Urothelium cell line (cell line): Measurements from ENCODE around the gene MICAL3.

ENCODE experiments used
- DNase-seq: peaks from one replicate; pipeline ENCODE4 v3.0.0; 2011; ENCODE audit warnings: low spot score, mixed read lengths
- FAIRE-seq: peaks from 2 replicates; lab custom pipeline; 2011; peaks lifted over from hg19 to GRCh38; lab: Jason Lieb, UNC

Gene MICAL3

DNA sequence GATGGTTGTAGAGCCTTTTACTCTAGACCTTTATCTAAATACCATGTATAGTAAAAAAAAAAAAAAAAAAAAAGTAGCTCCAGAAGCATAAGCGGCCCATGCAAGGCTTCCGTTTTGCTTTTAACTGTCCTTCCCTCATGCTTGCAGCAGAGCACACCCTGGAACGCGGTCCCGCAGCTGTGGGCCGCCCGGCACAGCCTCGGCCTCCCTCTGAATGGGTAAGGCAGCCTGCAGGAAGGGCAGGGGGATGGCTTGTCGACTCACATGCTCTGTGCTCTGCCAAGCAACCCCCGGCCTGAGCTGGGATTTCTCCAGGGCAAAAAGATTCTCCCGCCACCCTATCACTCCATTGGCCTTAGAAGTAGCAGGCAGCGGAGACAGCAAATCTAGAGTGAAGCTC is 148.7 kb downstream of the MICAL3 start:
- FAIRE-seq, result no peak

GRCh38 chr22:17875156-17875555 is 149.2 kb downstream of the MICAL3 start:
- DNase-seq (no peak), FAIRE-seq (no peak)

More for the DNA sequence above, 148.7 kb downstream of the MICAL3 start:
- no peak for DNase-seq

DNA sequence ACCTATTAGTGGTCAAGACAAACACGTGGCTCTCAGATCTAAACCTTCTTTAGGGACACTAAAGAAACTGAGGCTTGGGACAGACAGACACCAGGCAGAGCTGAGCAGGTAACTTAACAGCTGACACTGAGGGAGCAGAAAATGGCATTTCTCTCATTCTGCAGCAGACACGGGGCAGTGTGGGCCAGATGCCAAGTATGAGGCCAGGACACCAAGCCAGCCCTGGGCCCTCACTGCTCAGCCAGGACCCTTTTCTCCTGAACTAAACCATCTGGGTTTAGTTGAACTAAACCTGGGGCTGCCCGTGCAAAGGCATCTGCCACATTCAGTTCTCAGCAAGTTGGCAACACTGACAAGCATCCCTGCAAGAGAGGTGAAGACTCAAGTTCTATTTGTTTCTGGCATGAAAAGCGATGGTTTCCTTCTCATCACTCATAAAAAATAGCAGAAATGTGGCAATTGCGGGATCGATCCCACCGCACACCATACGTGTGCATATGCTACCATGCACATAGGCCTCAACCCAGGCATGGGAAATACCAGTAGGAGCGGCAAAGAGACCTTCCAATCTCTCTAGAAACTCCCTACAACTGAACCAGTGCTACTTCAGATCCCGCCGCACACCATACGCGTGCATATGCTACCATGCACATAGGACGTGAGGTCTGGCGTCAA is 150.0 kb downstream of the MICAL3 start:
- DNase-seq (no peak), FAIRE-seq (no peak)

- no peak for DNase-seq
- no peak for FAIRE-seq
These were observed 150.6 kb downstream of the MICAL3 start for GRCh38 chr22:17873804-17874203.

GRCh38 chr22:17873116-17873515 is 151.2 kb downstream of the MICAL3 start:
- FAIRE-seq (no peak), DNase-seq (no peak)

DNA sequence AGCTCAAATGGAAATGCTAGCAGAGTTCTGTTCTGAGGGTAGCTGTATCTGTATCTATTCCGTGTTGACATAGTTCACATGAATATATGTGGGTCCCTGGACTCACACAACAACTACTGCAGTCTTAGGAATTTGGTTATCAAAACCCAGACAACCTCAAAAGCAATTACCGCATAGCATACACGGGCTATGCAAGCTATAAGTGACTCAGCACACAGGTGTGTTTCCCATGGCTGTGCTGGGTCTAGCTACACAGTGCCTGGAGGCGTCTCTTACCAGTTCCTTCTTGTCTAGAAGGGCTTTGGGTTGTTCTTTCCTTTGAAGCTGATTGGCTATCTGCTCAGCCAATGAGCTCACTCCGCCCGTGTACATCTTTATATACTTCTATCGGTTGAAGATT is 151.9 kb downstream of the MICAL3 start:
- no peak for FAIRE-seq
- DNase-seq, result no peak

GRCh38 chr22:17871726-17872458 is 152.5 kb downstream of the MICAL3 start:
- FAIRE-seq (no peak), DNase-seq (no peak)

- FAIRE-seq, result no peak
- DNase-seq, result no peak
These were observed 154.0 kb downstream of the MICAL3 start for GRCh38 chr22:17870407-17870806.

DNA sequence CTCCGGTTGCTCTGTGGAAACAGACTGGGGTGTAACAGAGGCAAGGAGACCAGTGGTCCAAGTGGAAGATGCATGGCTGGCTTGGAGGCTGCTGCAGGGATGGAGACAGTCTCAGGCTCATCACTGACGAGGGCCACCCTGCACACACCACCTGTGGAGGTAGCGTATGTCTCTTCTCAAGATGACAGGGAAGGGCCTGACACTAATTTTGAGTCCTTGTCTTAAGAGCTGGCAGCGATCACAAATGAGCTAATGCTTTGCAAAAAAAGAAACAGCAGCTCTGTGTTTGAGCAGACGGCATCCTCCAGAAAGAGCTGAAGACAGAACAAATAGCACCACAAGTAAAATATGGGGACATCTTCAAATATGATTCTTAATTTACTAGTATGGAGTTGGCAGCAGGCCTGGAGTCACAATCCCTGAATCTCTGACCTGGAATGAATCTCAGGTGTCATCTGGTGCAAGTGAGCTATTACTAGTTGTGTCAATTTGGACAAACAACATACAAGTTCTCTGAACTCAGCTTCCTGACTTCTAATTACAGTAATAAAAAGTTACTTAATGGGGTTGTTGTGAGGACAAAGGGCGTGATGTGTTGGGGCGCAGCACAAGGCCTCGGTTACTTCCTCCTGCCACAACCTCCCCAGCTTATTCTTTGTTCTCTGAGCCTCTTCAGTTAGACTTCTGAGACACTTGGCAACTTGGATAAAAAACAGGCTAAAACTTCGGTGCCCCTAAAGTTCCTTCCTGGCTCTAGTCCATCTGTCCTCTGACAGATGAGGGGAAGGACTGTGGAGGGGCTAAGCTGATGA is 154.9 kb downstream of the MICAL3 start:
- no peak for FAIRE-seq
- DNase-seq, result no peak

DNA sequence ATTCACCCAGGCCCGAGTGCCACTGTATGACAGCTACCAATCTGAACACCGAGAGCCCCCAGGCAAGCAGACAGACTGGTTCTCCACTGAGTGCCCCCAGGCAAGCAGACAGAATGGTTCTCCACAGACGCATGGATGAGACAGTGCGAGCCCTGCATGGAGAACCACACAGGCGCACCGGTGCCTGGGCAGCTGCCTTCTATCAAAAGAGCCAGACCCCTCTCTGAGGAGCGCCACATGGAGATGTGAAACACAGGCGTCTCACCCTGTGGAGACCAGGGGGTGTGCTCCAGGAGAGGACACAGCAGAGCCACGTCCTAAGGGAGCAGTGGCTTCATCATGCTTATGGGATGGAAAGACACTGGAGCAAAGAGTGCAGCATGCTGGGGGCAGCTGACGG is 155.6 kb downstream of the MICAL3 start:
- DNase-seq (no peak), FAIRE-seq (no peak)

- FAIRE-seq (no peak), DNase-seq (no peak)
These were observed 157.1 kb downstream of the MICAL3 start for GRCh38 chr22:17867160-17867785.

DNA sequence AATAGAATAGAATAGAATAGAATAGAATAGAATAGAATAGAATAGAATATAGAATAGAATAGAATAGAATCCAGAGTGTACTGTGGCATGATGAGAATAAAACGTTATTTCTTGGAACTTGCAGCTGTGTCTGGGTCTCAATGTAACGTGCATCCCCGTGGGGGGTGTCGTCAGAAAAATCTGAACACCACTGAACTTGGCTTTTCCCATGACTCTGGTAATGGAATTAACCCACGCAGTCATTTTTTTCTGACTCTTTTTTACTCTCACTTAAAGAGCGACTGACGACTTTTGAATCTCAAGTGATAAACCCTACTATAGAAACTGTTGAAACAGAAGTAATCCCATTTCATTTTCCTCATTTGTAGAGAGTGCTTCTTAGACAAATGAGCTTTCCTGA is 157.7 kb downstream of the MICAL3 start:
- FAIRE-seq (no peak), DNase-seq (no peak)

DNA sequence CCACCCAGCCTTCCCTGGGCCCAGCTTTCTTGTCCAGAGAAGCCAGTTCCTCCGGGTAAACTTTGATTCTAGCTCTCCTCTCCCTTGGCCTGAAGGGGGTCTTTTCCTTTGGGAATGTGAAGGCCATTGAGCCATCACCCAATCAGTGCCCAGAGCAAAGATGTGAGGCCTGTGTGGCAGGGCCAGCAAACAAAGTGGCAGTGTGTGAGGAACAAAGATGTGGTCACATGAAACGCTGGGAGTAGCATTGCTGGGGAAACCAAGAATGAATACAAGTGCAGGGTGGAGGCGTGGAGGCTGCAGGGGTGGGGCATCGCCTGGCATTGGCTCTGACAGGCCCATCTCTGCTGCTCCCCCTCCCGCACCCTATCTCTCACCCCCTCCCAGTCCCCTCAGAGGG is 158.2 kb downstream of the MICAL3 start:
- FAIRE-seq (no peak), DNase-seq (no peak)

- FAIRE-seq, result no peak
These were observed 158.9 kb downstream of the MICAL3 start for GRCh38 chr22:17865183-17866055.

DNA sequence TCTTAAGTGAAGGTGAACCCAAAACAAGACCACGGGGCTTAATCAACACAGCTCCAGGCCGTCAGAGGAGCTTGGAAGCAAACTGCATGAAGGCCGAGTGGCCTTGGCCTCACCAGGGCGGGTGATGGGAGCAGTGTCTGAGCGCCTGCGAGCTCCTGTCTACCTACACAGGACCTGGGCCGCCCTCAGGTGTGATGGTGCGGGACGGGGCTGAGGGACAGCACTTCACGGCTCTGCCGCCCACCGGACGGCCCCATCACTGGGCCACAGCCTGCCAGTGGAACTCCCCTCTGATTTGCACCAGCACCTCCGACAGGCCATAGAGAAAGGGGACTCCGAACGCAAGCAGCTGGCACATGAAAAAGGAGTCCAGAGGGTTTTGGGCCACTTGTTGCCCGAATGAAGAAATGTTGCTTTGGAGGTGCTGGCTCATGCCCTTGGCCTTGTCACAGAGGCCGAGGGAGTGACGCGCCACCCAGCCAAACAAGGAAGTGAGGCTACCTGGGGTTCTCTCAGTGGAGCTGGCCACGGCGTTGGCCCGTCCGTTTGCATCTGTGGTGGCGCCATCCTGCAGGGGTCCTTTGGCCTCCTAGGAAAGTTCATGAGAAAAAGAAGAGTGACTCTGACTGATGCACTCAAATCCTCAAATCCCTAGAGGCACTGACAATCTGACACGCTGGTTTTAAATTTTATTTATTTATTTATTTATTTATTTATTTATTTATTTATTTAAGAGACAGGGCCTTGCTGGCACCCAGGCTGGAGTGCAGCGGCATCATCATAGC is 159.8 kb downstream of the MICAL3 start:
- FAIRE-seq, result no peak
- no peak for DNase-seq

More at GRCh38 chr22:17865183-17866055, 158.9 kb downstream of the MICAL3 start:
- DNase-seq, result no peak

- FAIRE-seq (no peak), DNase-seq (no peak)
These were observed 161.6 kb downstream of the MICAL3 start for GRCh38 chr22:17862646-17863181.

GRCh38 chr22:17861909-17862308 is 162.5 kb downstream of the MICAL3 start:
- DNase-seq (no peak), FAIRE-seq (no peak)

GRCh38 chr22:17860220-17860965 is 164.0 kb downstream of the MICAL3 start:
- DNase-seq (no peak), FAIRE-seq (no peak)
